ENCODE measurements around the gene TCFL5. TPM values are rescaled to one million over a fixed set of nuclear protein-coding genes. Genes with fewer than 3 reads are reported as not detected.

Gene TCFL5
- total RNA-seq, 1 experiment from 2014 or later = 23.8 TPM

GRCh38 chr20:62830251-62830650 lies 31.4 kb downstream of the TCFL5 start:
- intact Hi-C loops (cut with micrococcal nuclease; ENCODE audit: unreplicated experiment) = no loop called here
- POLR2A ChIA-PET = no interaction called here
- no peak for DNase-seq (ENCODE audit: low read depth, low spot score)

More at GRCh38 chr20:62830251-62830650, 31.4 kb downstream of the TCFL5 start:
- in situ Hi-C loops (cut with HindIII; ENCODE audit: low pct_unique_long_range_greater_than_20kb, low sequenced_read_pairs) = no loop called here
- ATAC-seq = no peak
- Histone ChIP-seq H3K27ac (ENCODE audit: low read length) (no peak overlapping the region), H3K36me3 (ENCODE audit: control insufficient read depth, insufficient read depth, low read length) (no peaks in the 10 kb centered on the region), H3K4me1 (ENCODE audit: control insufficient read depth, insufficient read depth, low read length) (peaks cover 8% of the 10 kb centered on the region), H3K9me3 (ENCODE audit: control insufficient read depth, insufficient read depth, low read depth, low read length) (no peaks in the 10 kb centered on the region), H3K27me3 (ENCODE audit: control insufficient read depth, insufficient read depth, low read length) (no peaks in the 10 kb centered on the region), H3K4me3 (ENCODE audit: low read depth in 2 of 2, low read length in 2 of 2) (no peak overlapping the region)
- CTCF ChIA-PET = no interaction called here
- BruUV-seq (replicated peaks) = no TSS peak
- no peak for TF ChIP-seq POLR2AphosphoS5 (IDR thresholded peaks at IDR 0.05; ENCODE audit: low read depth, low read length)
- no peak for TF ChIP-seq REST (IDR thresholded peaks at IDR 0.05; ENCODE audit: insufficient read depth in 1 of 2, low read depth in 2 of 2, low read length in 1 of 2)
- no peak for TF ChIP-seq SIN3A (IDR thresholded peaks at IDR 0.05; ENCODE audit: borderline replicate concordance, insufficient read depth, low read depth, low read length)
- TF ChIP-seq CTCF (IDR thresholded peaks at IDR 0.05) = no peak
- no peak for TF ChIP-seq TCF7L2 (IDR thresholded peaks at IDR 0.05; ENCODE audit: low read depth, low read length)
